Right hindlimb (tissue), 1 donor: ENCODE results near the gene RANBP3L.
"Not testable (repeated sequence)": the region's sequence is repeated elsewhere in the genome, so short reads cannot be mapped to it uniquely, and the experiment has no call there.

Experiments
- DNase-seq: peaks from one replicate; pipeline ENCODE4 v3.0.0-alpha.2; 2018

The RANBP3L gene

DNA sequence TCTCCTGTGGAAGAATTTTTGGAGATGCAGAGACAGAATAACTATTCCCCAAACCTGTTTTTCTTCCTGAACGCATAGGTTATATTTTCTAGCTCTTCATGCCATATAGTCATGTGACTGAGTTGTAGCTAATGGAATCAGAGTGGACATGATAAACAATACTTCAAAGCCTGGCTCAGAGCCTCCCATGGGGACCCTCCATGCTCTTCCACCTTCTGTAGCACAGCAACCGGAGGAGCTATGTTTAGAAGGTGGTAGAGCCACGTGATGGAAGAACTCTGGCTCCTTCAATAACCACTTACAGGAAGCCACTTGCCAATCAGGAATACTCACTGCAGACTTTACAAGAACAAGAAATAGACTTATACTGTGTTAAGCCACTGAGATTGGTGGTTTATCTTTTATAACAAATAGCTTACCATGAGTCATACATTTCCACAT is 99.2 kb downstream of the RANBP3L start:
- DNase-seq, result no peak

DNA sequence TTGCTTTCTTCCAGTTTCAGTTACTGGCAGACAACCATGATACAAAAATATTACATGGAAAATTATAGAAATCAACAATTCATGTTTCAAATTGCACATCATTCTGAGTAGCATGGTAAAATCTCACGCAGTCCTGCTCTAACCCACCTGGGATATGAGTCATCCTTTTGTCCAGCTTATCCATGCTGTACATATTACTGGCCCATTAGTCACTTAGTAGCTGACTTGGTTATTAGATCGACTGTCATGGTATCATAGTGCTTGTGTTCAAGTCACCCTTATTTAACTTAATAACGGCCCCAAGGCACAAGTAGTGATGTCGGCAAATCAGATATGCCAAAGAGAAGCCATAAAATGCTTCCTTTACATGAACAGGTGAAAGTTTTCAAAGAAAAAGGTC is 101.2 kb downstream of the RANBP3L start:
- no peak for DNase-seq

DNA sequence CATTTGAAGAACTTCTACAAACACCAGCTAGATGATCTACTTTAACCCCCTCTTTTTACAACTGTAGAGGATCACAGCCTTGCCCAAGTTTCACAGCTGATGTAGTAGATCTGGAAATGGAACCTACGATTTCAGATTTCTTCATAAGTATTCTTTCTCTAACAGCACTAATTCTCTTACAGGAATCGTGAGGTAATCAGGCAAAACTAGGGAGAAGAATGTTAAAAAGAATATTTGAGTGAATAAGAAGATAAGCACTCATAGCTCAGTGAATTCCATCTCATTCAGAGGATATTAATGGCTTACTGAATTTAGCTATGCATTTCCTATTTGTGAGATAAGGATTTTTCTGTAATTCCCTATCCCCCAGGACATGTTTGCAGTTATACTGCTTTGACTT is 102.1 kb downstream of the RANBP3L start:
- DNase-seq, result no peak

DNA sequence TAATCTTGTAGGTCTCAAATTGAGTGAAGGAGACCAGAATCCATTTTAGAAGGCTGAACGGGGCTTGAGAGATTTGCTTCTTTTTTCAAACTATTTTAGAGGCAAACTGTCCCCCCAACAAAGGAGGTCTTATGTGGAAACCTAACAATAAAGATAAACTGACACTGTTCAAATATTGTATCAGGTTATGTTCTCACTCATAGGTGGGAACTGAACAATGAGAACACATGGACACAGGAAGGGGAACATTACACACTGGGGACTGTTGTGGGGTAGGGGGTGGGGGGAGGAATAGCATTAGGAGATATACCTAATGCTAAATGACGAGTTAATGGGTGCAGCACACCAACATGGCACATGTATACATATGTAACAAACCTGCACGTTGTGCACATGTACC is 102.9 kb downstream of the RANBP3L start:
- DNase-seq, result not testable (repeated sequence)
